K562 (cell line): ENCODE results near the gene ZNF106.

Source experiments
- NRF1 ChIP-seq, 2 experiments: fragments of 450-650 bp; IDR thresholded peaks in 1 of 2; conservative IDR thresholded peaks in 1 of 2; 2 replicates each; pipeline ENCODE4 v1.6.1; 2014; ENCODE audit warnings: mild to moderate bottlenecking in 2 of 2
- USF1 ChIP-seq: sonication (generic); formaldehyde crosslinking; IDR thresholded peaks from 2 replicates; pipeline ENCODE4 v1.9.0; 2022; ENCODE audit warnings: mild to moderate bottlenecking, missing genetic modification reagents

GRCh38 chr15:42387603-42388002 lies 103.3 kb downstream of the ZNF106 start:
- TF ChIP-seq USF1 (CRISPR knock-in tag) (no peak), NRF1 (conservative IDR thresholded peaks at IDR 0.05 in 1 of 2, IDR thresholded peaks at IDR 0.05 in 1 of 2) (no peak)
